Fibroblast of peridontal ligament (primary cell): Measurements from ENCODE around the gene ATP4B.

Experiments used
- DNase-seq: peaks from one replicate; pipeline ENCODE4 v3.0.0-alpha.2; 2010; ENCODE audit errors: extremely low read depth

Gene ATP4B

GRCh38 chr13:113656831-113657671 is 947 bp downstream of the ATP4B start:
- DNase-seq: no peak

- no peak for DNase-seq
Observed at GRCh38 chr13:113656003-113656588, 1.9 kb downstream of the ATP4B start.

DNA sequence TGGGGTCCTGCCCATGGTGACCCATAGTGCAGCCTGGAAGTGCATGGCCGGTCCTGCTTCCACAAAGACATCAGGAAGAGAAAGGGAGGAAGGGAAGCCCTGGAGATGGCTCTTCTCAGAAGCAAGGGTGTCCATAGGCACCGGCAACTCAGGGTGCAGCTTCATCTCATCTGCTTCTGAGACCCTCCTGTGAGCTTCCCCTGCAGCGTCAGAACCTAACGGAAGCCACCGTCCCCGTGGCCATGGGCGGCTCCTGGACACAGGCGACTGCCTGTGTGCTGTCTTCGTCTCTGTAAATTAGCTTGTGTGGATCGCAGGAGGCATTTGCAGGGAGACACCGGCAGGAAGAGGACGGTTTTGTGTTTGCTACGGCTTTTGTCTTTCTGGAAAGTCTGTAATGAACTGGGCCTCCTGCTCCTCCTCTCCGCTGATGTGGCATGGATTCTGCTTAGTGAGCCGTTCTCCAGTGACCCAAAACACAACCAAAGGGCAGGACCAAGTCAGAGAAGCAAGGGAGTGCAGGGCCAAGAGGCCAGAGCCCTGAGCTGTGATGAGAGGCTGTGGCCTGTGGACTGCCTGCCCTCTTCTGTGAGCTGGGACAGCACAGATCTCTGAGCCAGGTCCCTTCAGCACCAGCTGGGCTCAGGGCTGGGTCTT is 2.5 kb downstream of the ATP4B start:
- no peak for DNase-seq

GRCh38 chr13:113654591-113655345 is 3.2 kb downstream of the ATP4B start:
- no peak for DNase-seq

DNA sequence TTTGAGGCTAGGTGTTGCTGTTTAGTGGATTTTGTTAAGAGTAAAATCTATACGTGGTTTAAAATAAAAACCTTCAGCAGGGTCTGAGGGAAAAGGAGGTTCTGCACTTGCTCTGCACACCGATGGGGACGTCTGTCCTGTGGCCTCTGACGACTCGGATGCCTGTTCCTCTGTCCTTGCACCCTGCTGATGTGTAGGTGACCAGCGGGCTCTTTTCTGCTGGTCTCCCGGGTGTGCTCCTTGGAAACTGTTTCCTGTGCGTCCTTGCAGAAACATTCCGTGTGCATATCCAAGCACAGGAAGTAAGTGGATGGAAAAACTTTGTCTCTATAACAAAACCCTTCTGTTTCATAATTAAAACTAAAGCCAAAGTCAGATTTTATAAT is 3.8 kb downstream of the ATP4B start:
- no peak for DNase-seq

GRCh38 chr13:113653264-113654174 is 4.5 kb downstream of the ATP4B start:
- DNase-seq: no peak

DNA sequence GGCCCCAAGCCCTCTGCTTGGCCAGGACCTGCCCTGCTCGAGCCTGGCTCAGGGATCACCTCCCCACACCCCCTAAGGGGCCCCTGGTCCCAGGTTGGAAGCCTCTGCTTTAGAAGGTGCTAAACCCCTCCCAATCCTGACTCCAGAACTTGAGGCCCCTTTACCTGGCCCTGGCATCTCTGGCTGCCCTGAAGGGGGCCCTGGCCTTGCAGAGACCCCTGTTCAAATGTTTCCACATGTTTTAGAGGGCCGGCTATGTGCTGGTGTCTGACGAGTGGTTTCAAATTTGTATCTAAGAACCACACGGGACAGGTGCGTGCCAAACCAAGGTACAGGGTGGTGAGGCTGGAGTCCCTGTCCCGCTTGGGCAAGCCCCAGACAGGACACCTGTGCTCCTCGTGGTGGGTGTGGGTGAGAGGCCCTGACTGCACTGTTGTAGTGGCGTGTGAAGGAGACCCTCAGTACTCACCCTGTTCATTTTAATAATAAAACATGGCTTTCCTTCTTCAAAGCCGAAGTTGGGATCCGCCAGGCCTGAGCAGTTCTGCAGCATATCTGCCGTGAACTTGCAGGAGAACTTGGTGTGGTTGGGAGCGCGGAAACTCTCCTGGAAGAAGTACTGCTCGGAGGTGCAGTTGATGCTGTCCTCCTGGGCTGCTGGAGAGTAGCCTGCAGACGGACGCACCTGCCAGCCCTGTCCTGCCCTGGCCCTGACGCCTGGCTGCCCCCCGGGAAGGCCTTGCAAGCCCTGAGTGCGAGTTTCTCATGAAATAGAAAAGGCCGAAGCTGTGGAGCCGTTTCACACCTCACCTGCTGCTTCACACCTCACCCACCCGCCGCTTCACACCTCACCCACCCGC is 5.4 kb downstream of the ATP4B start:
- DNase-seq: no peak

DNA sequence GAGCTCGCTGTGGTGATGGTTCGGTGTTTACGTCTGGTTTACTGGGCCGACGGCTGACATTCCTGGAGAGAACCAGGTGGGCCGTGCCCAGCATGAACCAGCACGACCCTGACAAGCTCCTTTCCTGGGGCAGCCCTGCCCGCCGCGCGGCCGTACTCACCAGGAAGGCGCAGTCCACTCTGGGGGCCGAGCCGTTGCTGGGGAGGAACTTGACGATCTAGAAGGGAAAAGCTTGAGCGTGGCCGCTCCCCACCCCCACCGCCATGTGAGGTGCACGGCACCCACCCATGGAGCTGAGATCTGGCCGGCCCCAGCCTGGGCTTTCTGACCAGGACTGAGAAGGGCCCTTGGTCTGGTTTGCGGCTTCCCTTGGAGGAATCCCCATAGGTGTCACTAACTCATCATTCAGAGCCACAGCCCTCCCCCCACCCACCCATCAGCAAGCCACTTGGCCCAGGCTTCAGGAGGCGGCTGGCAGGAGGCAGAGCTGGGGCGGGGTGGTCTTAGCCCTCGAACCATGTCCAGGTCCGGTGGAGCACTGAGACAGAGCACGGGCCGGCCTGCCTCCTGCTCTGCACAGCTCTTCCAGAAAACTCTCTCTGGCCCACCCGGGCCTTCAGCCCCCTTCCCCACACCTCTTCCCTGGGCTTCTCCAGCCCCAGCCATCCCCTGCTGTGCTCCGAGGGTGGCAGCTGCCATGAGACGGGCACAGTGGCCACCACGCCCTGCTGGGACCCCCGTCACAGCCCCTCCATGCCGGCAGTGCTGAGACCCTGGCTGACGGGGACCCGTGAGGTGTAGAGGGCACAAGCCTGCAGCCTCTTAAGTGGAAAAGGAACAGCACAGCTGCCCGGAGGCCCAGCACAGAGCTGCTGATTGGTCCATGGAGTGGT is 6.2 kb downstream of the ATP4B start:
- DNase-seq: no peak

DNA sequence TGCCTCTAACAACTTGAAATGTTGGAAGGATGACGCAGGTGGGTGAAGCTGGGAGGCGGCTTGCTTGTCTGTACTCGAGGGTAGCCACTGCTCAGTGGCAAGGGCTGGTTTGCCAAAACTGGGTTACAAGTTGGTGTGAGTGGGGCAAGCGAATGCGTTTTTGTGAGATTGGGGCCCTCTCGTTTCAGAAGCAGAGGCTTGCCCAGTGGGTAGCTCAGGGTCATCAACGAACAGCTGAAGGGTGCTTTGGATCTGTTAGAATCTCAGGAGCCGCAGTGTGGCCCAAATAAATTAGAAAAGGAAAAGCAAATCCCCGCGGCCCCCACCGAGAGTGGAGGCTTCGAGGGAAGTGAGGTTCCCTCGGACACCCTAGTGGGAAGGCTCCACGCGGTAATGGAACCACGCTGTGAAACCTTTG is 7.3 kb downstream of the ATP4B start:
- no peak for DNase-seq

DNA sequence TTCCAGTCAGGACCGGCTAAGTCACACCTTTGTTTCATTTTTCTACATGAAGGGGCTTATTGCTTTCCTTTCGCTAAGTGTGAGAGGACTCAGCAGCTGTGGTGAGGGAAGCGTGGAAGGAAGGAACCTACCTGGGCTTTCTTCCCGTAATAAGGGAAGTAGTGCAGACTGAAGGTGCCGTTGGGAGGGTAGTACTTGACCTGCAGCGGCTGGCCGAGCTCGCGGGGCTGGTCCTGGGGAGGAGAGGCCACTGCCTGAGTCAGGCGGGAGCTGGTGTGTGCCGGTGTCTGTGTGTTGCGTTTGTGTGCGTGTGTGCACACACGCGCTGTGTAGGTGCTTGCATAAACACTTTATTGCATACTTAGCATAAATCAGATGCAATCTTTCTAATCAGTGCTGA is 7.7 kb downstream of the ATP4B start:
- DNase-seq: no peak

- DNase-seq: no peak
Observed at GRCh38 chr13:113649212-113649611, 8.8 kb downstream of the ATP4B start.

- DNase-seq: no peak
Observed at GRCh38 chr13:113648216-113648610, 9.8 kb downstream of the ATP4B start.

DNA sequence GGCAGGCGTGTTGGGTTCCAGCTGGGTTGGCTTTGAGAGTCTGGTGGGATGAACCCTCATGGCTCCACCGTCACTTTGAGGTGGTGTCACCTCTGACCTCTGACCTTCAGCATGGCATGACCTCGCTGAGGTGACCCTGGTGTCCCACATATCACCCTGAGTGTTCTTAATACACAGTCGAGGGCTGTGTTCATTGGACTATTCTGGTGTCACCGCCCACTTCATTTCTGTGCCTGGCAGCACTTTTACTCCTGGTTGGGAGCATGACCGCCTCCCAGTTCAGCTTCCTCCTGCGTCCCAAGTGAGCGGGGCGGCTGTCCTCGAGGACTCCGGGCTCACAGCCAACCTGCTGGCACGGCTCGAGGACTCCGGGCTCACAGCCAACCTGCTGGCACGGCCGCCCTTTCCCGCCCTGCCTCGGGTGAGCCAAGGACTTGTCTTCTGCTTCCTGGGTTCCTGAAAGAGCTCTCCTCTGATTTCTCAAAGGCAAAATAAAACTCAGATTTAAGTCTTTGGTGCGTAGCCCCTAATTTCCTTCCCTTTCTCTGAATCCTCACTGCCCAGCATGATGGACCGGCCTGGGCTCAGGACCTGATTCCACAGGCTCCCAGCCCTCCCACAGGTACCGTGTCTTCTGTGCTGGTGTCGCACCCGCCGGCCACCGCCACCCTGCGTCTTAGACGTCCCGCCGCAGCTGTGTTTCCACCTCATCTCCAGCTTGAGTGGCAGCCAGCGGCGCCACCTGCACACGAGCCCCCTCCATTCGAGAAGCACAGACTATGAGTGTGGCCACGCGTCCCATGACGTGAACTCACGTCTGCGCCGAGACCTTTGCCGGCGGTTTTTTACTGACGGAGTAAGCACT is 10.4 kb downstream of the ATP4B start:
- DNase-seq: peak; percentile 27

GRCh38 chr13:113646921-113647340 is 11.1 kb downstream of the ATP4B start:
- no peak for DNase-seq

- no peak for DNase-seq
Observed at GRCh38 chr13:113646376-113646775, 11.6 kb downstream of the ATP4B start.

GRCh38 chr13:113645329-113645728 is 12.7 kb downstream of the ATP4B start:
- no peak for DNase-seq

GRCh38 chr13:113644800-113645199 is 13.2 kb downstream of the ATP4B start:
- no peak for DNase-seq

DNA sequence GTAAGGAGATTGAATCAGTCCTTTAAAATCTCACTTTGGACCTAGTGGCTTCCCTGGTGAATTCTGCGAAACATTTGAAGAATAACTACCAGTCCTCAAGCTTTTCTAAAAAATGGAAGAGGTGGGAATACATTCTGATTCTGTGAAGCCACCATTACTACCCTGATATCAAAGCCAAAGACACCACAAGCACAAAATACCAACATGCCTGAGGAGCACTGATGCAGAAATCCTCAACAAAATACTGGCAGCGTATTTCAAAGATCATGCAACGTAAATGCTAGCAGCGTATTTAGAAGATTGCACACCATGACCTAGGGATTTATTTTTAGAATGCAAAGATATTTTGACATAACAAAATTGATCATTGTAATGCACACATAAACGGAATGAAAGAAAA is 14.4 kb downstream of the ATP4B start:
- no peak for DNase-seq
